CD14-positive monocyte (primary cell): ENCODE data around the gene FAM174B. TPM values are rescaled to one million over a fixed set of nuclear protein-coding genes. Genes with fewer than 3 reads are reported as not detected.

Source experiments
- DNase-seq, 3 donors: peaks; one replicate each; pipeline ENCODE4 v3.0.0-alpha.2; 2011 to 2022
- H2AFZ ChIP-seq: 2 replicates; pipeline ENCODE4 v1.6.0; 2012; ENCODE audit warnings: mild to moderate bottlenecking, low read depth, low read length, inconsistent platforms; ENCODE audit not compliant: insufficient read depth, poor library complexity, severe bottlenecking
- H3K27ac ChIP-seq, 2 donors: 1 replicate in 1 of 2; 2 replicates in 1 of 2; pipeline ENCODE4 v1.5.1; 2012 to 2013; ENCODE audit warnings: low read length in 2 of 2, control low read depth in 1 of 2, inconsistent platforms in 1 of 2, low read depth in 1 of 2, mild to moderate bottlenecking in 1 of 2
- H3K27me3 ChIP-seq, 2 donors: one replicate each; pipeline versions ENCODE4 v1.6.0 to v1.6.1; 2011 to 2013; ENCODE audit warnings: low read length in 2 of 2; ENCODE audit not compliant: control insufficient read depth in 2 of 2, insufficient read depth in 2 of 2
- H3K36me3 ChIP-seq, 2 donors: replicated peaks in 1 of 2; 1 replicate in 1 of 2; 2 replicates in 1 of 2; pipeline versions ENCODE4 v1.5.1 to v1.6.1; 2012 to 2013; ENCODE audit warnings: low read length in 2 of 2, control low read depth in 1 of 2, inconsistent platforms in 1 of 2, mild to moderate bottlenecking in 1 of 2; ENCODE audit not compliant: insufficient read depth in 2 of 2, control insufficient read depth in 1 of 2
- H3K4me1 ChIP-seq, 2 donors: 1 replicate in 1 of 2; 2 replicates in 1 of 2; pipeline versions ENCODE4 v1.5.1 to v1.6.1; 2012 to 2013; ENCODE audit warnings: low read length in 2 of 2, control low read depth in 1 of 2, inconsistent platforms in 1 of 2, mild to moderate bottlenecking in 1 of 2, moderate library complexity in 1 of 2; ENCODE audit not compliant: insufficient read depth in 2 of 2, control insufficient read depth in 1 of 2
- H3K4me2 ChIP-seq: replicated peaks from 2 replicates; pipeline ENCODE3; 2012; ENCODE audit warnings: low read length, moderate library complexity, mild to moderate bottlenecking; ENCODE audit not compliant: poor library complexity, severe bottlenecking; ENCODE audit errors: extremely low read depth
- H3K4me3 ChIP-seq, 3 experiments: fragments of 200-600 bp in 1 of 3; sonication (generic) in 1 of 3; replicated peaks in 1 of 3; 1 replicate in 2 of 3; 2 replicates in 1 of 3; pipeline ENCODE4 v1.5.1; 2011 to 2013; ENCODE audit warnings: low read length in 3 of 3, mild to moderate bottlenecking in 3 of 3, control low read depth in 2 of 3, low read depth in 2 of 3, inconsistent platforms in 1 of 3, moderate library complexity in 1 of 3
- H3K79me2 ChIP-seq: 2 replicates; pipeline ENCODE4 v1.6.0; 2012; ENCODE audit warnings: mild to moderate bottlenecking, control low read depth, inconsistent platforms, low read length, moderate library complexity; ENCODE audit not compliant: insufficient read depth
- H3K9ac ChIP-seq: 2 replicates; pipeline ENCODE4 v1.6.0; 2017; ENCODE audit warnings: low read length, mild to moderate bottlenecking; ENCODE audit not compliant: insufficient read depth, poor library complexity, severe bottlenecking
- H3K9me3 ChIP-seq, 2 donors: replicated peaks in 1 of 2; 1 replicate in 1 of 2; 2 replicates in 1 of 2; pipeline versions ENCODE4 v1.5.1 to v1.6.1; 2012 to 2013; ENCODE audit warnings: low read length in 2 of 2, control low read depth in 1 of 2; ENCODE audit not compliant: control insufficient read depth in 1 of 2, insufficient read depth in 1 of 2
- H4K20me1 ChIP-seq: 2 replicates; pipeline ENCODE4 v1.6.0; 2012; ENCODE audit warnings: mild to moderate bottlenecking, low read length, control low read depth, moderate library complexity; ENCODE audit not compliant: insufficient read depth
- H3K27ac Mint-ChIP-seq, 7 donors: one replicate each; pipeline ENCODE4 v1.8.0; 2020; ENCODE audit warnings: mild to moderate bottlenecking in 7 of 7, mixed read lengths in 7 of 7, moderate library complexity in 6 of 7, inconsistent platforms in 2 of 7
- H3K27me3 Mint-ChIP-seq, 3 donors: one replicate each; pipeline ENCODE4 v1.8.0; 2021 to 2022; ENCODE audit warnings: low read depth in 3 of 3, mild to moderate bottlenecking in 3 of 3, mixed read lengths in 3 of 3, moderate library complexity in 3 of 3, inconsistent platforms in 1 of 3
- H3K36me3 Mint-ChIP-seq, 2 donors: one replicate each; pipeline ENCODE4 v1.8.0; 2020; ENCODE audit warnings: mixed read lengths in 2 of 2, inconsistent platforms in 1 of 2, mild to moderate bottlenecking in 1 of 2
- H3K4me1 Mint-ChIP-seq: one replicate; pipeline ENCODE4 v1.8.0; 2020; ENCODE audit warnings: mild to moderate bottlenecking, mixed read lengths
- H3K4me3 Mint-ChIP-seq, 2 donors: one replicate each; pipeline ENCODE4 v1.8.0; 2020; ENCODE audit warnings: mild to moderate bottlenecking in 2 of 2, mixed read lengths in 2 of 2, moderate library complexity in 1 of 2
- H3K9me3 Mint-ChIP-seq, 7 donors: one replicate each; pipeline ENCODE4 v1.8.0; 2020 to 2022; ENCODE audit warnings: mixed read lengths in 7 of 7, mild to moderate bottlenecking in 6 of 7, moderate library complexity in 6 of 7, inconsistent platforms in 2 of 7
- CTCF ChIP-seq: fragments of 200-600 bp; IDR thresholded peaks from one replicate; pipeline ENCODE4 v1.8.0; 2022; ENCODE audit warnings: antibody characterized with exemption, mild to moderate bottlenecking
- WGBS: methylation state at CpG from one replicate; pipeline ENCODE4 v1.1.5; 2013; ENCODE audit warnings: missing lambda C conversion rate; ENCODE audit not compliant: insufficient coverage; 5-methylcytosine and 5-hydroxymethylcytosine counted together
- intact Hi-C, 2 donors: fragments of 100-400 bp; cut with micrococcal nuclease; formaldehyde crosslinking; loops; one replicate each; pipeline versions ENCODE4 v1.15.0 to v1.15.1; 2023
- polyA plus RNA-seq, 3 donors: library from polyadenylated mRNA; depleted of rRNA in 1 of 3; unstranded in 2 of 3; stranded (reverse) in 1 of 3; fragments of 300-500 nt in 2 of 3; fragments of >200 nt in 1 of 3; fragmentation: Illumina TruSeq in 2 of 3; gene quantifications; 1 replicate in 2 of 3; 2 replicates in 1 of 3; pipeline ENCODE4 v1.2.3, GENCODE V29; 2012 to 2021

Gene FAM174B
- polyA plus RNA-seq, 3 donors: 2.2 to 4.7 (median 3.2) TPM

- Histone ChIP-seq H2AFZ (no peak overlapping the region), H3K9me3 (no peaks in the 10 kb centered on the region), H3K27me3 (no peaks in the 10 kb centered on the region), H3K4me2 (no peak overlapping the region), H3K4me1 (no peaks in the 10 kb centered on the region), H3K27ac (no peak overlapping the region), H3K36me3 (no peaks in the 10 kb centered on the region), H3K79me2 (no peaks in the 10 kb centered on the region), H3K9ac (no peak overlapping the region), H3K4me3 (no peak overlapping the region), H4K20me1 (no peaks in the 10 kb centered on the region)
- no peak for TF ChIP-seq CTCF
- peaks cover 0 to 5% (median 2%) of the 10 kb centered on the region in 3 donors for H3K27me3 Mint-ChIP-seq
- WGBS: 100% methylated on average over 2 of the region's 6 CpGs
- DNase-seq: no peak
- no peak overlapping the region for H3K4me3 Mint-ChIP-seq
- peaks cover 2% of the 10 kb centered on the region for H3K4me1 Mint-ChIP-seq
- no peaks in the 10 kb centered on the region for H3K36me3 Mint-ChIP-seq
- no peak overlapping the region for H3K27ac Mint-ChIP-seq
- H3K9me3 Mint-ChIP-seq: peaks cover 0 to 6% (median 0%) of the 10 kb centered on the region in 7 donors
- intact Hi-C loops: no loop called here
These were observed 16.5 kb upstream of the FAM174B start for GRCh38 chr15:92672102-92672501.

GRCh38 chr15:92671406-92671805 lies 15.8 kb upstream of the FAM174B start:
- Histone ChIP-seq H2AFZ (no peak overlapping the region), H3K36me3 (no peaks in the 10 kb centered on the region), H3K9ac (no peak overlapping the region), H3K79me2 (no peaks in the 10 kb centered on the region), H3K27ac (no peak overlapping the region), H3K4me2 (no peak overlapping the region), H3K4me3 (no peak overlapping the region), H4K20me1 (no peaks in the 10 kb centered on the region), H3K4me1 (no peaks in the 10 kb centered on the region), H3K27me3 (no peaks in the 10 kb centered on the region), H3K9me3 (no peaks in the 10 kb centered on the region)
- no peak overlapping the region for H3K4me3 Mint-ChIP-seq
- H3K4me1 Mint-ChIP-seq: peaks cover 2% of the 10 kb centered on the region
- H3K9me3 Mint-ChIP-seq: peaks cover 0 to 6% (median 0%) of the 10 kb centered on the region in 7 donors
- intact Hi-C loops: no loop called here
- no peaks in the 10 kb centered on the region for H3K36me3 Mint-ChIP-seq
- H3K27ac Mint-ChIP-seq: no peak overlapping the region
- WGBS: 100% methylated on average over 1 of the region's 3 CpGs
- DNase-seq: no peak
- no peak for TF ChIP-seq CTCF
- H3K27me3 Mint-ChIP-seq: peaks cover 0 to 9% (median 2%) of the 10 kb centered on the region in 3 donors
